Measurements from ENCODE around the gene TMTC4. TPM values are rescaled to one million over a fixed set of nuclear protein-coding genes. Genes with fewer than 3 reads are reported as not detected.

TMTC4 gene
- total RNA-seq, 1 donor = 8.7 TPM

DNA sequence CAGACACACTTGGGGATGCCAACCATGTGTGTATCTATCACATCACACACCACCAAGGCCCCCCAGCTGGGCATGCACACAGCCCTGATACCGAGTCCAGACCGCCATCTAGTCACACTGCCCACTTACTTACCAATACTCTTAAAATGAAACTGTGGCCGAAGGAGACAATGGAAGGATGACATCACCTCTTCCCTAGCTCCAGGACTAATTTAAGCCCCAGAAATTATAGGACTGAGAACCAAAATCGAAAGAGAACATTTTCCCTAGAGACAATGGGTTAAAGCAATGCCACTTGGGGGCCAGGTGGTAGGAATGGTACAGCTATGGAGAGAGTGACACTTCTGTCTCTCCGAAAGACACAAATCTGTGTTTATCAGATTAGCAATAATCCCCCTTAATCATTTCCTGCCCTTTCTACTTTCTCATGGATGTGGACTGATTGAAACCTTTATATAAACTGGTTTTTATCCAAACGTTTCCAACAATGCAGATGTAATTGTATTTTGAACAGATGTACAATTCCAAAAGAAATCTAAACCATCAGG lies 85.3 kb downstream of the TMTC4 start:
- Histone ChIP-seq H4K20me1 (ENCODE audit: insufficient read depth, low read length) (no peaks in the 10 kb centered on the region), H3K4me3 (ENCODE audit: insufficient read depth, low read length) (peak overlapping the region; percentile 81), H2AFZ (ENCODE audit: low read length) (peak overlapping the region; percentile 96), H3K36me3 (ENCODE audit: insufficient read depth, low read length) (no peaks in the 10 kb centered on the region), H3K9me3 (ENCODE audit: low read depth, low read length) (no peaks in the 10 kb centered on the region), H3K79me2 (ENCODE audit: insufficient read depth, low read length) (no peaks in the 10 kb centered on the region), H3K4me2 (ENCODE audit: insufficient read depth, low read length) (peak overlapping the region; percentile 87), H3K4me1 (ENCODE audit: insufficient read depth, low read length) (peaks cover 11% of the 10 kb centered on the region), H3K27me3 (ENCODE audit: insufficient read depth, low read length) (no peaks in the 10 kb centered on the region), H3K27ac (ENCODE audit: low read depth, low read length) (no peak overlapping the region)
- no peak for DNase-seq (ENCODE audit: insufficient read length, low spot score, missing footprints)
- TF ChIP-seq, protein P1, sequence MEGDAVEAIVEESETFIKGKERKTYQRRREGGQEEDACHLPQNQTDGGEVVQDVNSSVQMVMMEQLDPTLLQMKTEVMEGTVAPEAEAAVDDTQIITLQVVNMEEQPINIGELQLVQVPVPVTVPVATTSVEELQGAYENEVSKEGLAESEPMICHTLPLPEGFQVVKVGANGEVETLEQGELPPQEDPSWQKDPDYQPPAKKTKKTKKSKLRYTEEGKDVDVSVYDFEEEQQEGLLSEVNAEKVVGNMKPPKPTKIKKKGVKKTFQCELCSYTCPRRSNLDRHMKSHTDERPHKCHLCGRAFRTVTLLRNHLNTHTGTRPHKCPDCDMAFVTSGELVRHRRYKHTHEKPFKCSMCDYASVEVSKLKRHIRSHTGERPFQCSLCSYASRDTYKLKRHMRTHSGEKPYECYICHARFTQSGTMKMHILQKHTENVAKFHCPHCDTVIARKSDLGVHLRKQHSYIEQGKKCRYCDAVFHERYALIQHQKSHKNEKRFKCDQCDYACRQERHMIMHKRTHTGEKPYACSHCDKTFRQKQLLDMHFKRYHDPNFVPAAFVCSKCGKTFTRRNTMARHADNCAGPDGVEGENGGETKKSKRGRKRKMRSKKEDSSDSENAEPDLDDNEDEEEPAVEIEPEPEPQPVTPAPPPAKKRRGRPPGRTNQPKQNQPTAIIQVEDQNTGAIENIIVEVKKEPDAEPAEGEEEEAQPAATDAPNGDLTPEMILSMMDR (IDR thresholded peaks at IDR 0.05; ENCODE audit: extremely low read depth, low read depth, low read length) = no peak

DNA sequence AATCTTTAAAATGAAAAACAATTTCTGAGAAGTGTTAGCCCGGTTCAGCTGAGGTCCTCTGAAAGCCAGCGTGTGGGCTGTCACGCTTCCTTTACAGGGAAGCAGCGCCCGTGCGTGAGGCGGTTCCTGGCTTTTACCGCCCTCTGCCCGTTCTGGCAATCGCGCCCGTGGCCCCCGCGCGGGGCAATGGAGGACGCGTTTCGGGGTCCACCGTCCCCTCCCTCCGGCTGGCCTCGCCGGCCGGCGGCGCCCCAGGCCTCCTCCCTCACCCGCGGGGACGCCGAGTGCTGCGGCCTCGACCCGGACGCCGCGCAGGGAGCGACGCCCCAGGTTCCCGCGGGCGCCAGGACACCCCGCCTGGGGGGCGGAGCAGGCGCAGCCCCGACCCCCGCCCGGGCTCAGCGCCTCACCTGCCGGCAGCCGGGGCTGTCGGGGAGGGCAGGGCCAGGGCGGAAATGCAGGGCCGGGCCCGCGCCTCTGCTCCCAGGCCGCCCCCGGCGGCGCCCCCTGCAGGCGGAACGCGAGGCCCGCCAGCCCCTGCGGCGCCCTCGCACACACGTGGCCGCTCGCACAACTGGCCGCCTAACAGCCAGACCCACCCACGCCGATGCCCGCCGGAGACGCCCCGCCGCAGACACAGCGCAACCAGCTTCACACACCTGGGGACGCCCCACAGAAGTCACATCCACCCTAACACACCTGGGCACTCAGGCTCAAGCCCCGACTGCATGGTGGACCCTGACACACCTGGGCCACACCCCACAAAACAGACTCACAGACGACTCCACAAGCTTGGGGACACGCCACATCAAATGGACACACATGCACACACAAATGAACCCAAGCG lies 86.0 kb downstream of the TMTC4 start, which contains the start of gene GGACT:
Gene GGACT, minus strand, starts transcription at position 459 of the 847 bp plus-strand sequence. CDS start 56,198 bp downstream, outside the sequence.
- no peaks in the 10 kb centered on the region for H4K20me1 ChIP-seq (ENCODE audit: insufficient read depth, low read length)
- peak within 1 kb of the TSS; percentile 87 for H3K4me2 ChIP-seq (ENCODE audit: insufficient read depth, low read length)
- no peaks in the 10 kb centered on the region for H3K27me3 ChIP-seq (ENCODE audit: insufficient read depth, low read length)
- no peaks in the 10 kb centered on the region for H3K9me3 ChIP-seq (ENCODE audit: low read depth, low read length)
- peak; percentile 97 for DNase-seq (ENCODE audit: insufficient read length, low spot score, missing footprints)
- TF ChIP-seq, protein P1 (IDR thresholded peaks at IDR 0.05; ENCODE audit: extremely low read depth, low read depth, low read length) = peak; percentile 47
- no peaks in the 10 kb centered on the region for H3K79me2 ChIP-seq (ENCODE audit: insufficient read depth, low read length)
- peak within 1 kb of the TSS; percentile 81 for H3K4me3 ChIP-seq (ENCODE audit: insufficient read depth, low read length)
- peaks cover 11% of the 10 kb centered on the region for H3K4me1 ChIP-seq (ENCODE audit: insufficient read depth, low read length)
- peak within 1 kb of the TSS; percentile 45 for H3K27ac ChIP-seq (ENCODE audit: low read depth, low read length)
- H2AFZ ChIP-seq (ENCODE audit: low read length) = peak within 1 kb of the TSS; percentile 96
- H3K36me3 ChIP-seq (ENCODE audit: insufficient read depth, low read length) = no peaks in the 10 kb centered on the region

DNA sequence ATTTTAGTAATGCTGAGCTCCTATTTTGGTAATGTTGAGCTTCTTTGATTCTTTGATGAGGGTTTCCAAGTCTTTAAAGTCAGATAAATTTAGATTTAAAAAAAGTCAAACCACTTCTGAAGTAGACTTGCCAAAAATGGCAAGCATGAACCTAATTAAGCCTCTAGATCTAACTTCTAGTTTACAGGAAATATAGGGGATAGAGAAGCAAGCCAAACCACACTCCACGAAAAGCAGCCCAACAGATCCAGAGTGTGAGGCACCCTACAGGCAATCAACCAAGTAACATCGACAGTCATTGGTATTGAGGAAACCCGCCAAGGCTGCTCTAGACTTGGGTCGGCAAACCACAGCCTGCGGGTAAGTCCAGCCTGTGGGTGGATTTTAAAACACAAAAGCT lies 89.7 kb downstream of the TMTC4 start:
- H4K20me1 ChIP-seq (ENCODE audit: insufficient read depth, low read length) = no peaks in the 10 kb centered on the region
- TF ChIP-seq, protein P1 (IDR thresholded peaks at IDR 0.05; ENCODE audit: extremely low read depth, low read depth, low read length) = no peak
- no peak overlapping the region for H3K4me3 ChIP-seq (ENCODE audit: insufficient read depth, low read length)
- H3K4me1 ChIP-seq (ENCODE audit: insufficient read depth, low read length) = peaks cover 11% of the 10 kb centered on the region
- H3K27me3 ChIP-seq (ENCODE audit: insufficient read depth, low read length) = no peaks in the 10 kb centered on the region
- no peak overlapping the region for H3K27ac ChIP-seq (ENCODE audit: low read depth, low read length)
- no peaks in the 10 kb centered on the region for H3K36me3 ChIP-seq (ENCODE audit: insufficient read depth, low read length)
- no peak overlapping the region for H3K4me2 ChIP-seq (ENCODE audit: insufficient read depth, low read length)
- no peak overlapping the region for H2AFZ ChIP-seq (ENCODE audit: low read length)
- DNase-seq (ENCODE audit: insufficient read length, low spot score, missing footprints) = no peak
- no peaks in the 10 kb centered on the region for H3K79me2 ChIP-seq (ENCODE audit: insufficient read depth, low read length)
- no peaks in the 10 kb centered on the region for H3K9me3 ChIP-seq (ENCODE audit: low read depth, low read length)

DNA sequence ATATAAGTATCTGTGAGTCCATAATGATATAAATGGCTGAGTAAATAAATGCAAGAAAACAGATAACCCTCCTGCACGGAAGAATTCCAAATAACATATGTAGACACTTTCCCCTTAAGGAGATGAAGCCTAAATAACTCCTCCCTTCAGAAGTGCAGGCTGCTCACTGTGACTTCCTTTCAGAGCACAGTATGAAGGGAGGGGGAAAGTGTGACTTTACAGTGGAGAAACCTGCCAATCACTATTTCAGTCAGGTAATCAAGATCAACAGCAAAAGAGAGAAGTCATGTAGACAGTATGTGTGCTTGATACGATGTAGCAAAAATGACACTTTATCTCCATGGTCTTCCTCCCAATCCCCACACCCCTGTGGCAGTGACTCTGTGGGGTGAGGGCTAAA lies 93.1 kb downstream of the TMTC4 start:
- H3K27me3 ChIP-seq (ENCODE audit: insufficient read depth, low read length) = no peaks in the 10 kb centered on the region
- no peaks in the 10 kb centered on the region for H3K9me3 ChIP-seq (ENCODE audit: low read depth, low read length)
- H4K20me1 ChIP-seq (ENCODE audit: insufficient read depth, low read length) = no peaks in the 10 kb centered on the region
- no peaks in the 10 kb centered on the region for H3K36me3 ChIP-seq (ENCODE audit: insufficient read depth, low read length)
- no peaks in the 10 kb centered on the region for H3K4me1 ChIP-seq (ENCODE audit: insufficient read depth, low read length)
- no peak overlapping the region for H3K27ac ChIP-seq (ENCODE audit: low read depth, low read length)
- H3K79me2 ChIP-seq (ENCODE audit: insufficient read depth, low read length) = no peaks in the 10 kb centered on the region
- H2AFZ ChIP-seq (ENCODE audit: low read length) = no peak overlapping the region
- H3K4me2 ChIP-seq (ENCODE audit: insufficient read depth, low read length) = no peak overlapping the region
- H3K4me3 ChIP-seq (ENCODE audit: insufficient read depth, low read length) = no peak overlapping the region
- DNase-seq (ENCODE audit: insufficient read length, low spot score, missing footprints) = no peak
- TF ChIP-seq, protein P1 (IDR thresholded peaks at IDR 0.05; ENCODE audit: extremely low read depth, low read depth, low read length) = no peak

Data from osteoblast (primary cell).